Medulla oblongata (tissue), 1 donor: Measurements from ENCODE around the gene C11orf21.
"Not testable (repeated sequence)": the region's sequence is repeated elsewhere in the genome, so short reads cannot be mapped to it uniquely, and the experiment has no call there.

Source experiments
- DNase-seq: peaks from one replicate; pipeline ENCODE4 v3.0.0-alpha.2; 2015; ENCODE audit errors: extremely low spot score

The C11orf21 gene

DNA sequence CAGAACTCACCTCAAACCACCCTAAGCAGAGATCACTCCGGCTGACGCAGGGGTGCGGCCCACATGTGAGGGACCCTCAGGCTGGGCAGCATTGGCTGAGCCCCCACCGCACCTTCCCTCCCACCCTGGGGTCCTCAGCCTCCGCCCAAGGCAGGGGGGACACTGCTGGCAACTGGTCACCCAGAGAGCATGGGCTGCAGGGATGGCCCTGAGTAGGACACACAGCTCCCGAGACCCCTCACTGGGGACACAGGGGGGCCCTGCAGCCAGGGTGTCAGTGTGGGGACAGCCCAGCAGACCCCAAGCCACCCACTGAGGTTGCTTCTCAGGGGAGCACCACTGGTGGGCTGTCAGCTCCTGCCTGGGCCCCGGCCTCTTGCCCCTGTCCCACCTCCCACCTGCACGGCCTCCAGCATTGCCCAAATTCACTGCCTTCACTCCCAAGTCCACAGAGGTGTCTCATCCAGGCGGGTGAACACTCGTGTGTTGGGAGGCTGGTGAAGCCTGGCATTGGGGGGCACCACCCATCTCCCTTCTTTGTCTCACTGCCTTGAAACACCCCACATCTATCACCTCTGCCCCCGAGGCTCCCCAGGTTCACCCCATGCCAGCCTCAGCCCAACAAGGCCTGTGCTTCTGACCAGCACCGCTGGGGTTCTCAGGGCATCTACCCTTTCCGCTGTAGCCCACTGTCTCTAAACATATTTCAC, 4.7 kb downstream of the C11orf21 start:
- no peak for DNase-seq

GRCh38 chr11:2295971-2296912, 5.5 kb downstream of the C11orf21 start:
- no peak for DNase-seq

GRCh38 chr11:2294926-2295290, 6.8 kb downstream of the C11orf21 start:
- no peak for DNase-seq

- DNase-seq, result peak; percentile 47
Measured at GRCh38 chr11:2293984-2294925, 7.5 kb downstream of the C11orf21 start.

GRCh38 chr11:2293531-2293971, 8.2 kb downstream of the C11orf21 start:
- DNase-seq, result no peak

DNA sequence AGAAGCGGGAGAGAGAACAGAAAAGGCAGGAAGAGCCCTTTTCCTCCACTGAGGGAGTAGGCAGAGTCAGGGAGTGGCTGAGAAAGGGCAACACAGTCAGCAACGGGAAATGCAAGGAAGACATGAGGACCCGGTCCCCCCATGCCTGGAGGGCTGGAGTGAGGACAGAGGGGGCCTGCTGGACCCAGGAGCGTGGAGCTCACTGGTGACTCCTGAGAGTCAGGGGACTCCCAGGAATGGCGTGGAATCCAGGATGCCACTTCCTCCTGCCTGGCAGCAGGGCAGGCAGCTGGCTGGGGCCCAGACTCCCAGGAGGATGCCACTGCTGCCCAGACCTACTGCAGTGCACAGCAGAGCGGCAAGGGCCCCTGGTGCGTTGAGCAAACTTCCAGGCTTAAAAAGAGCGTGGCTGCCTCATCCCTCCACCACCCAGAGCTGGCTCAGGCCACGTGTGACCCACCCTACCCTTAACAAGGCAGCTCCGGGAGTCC, 11.3 kb downstream of the C11orf21 start:
- no peak for DNase-seq

GRCh38 chr11:2289859-2290258, 11.9 kb downstream of the C11orf21 start:
- no peak for DNase-seq

DNA sequence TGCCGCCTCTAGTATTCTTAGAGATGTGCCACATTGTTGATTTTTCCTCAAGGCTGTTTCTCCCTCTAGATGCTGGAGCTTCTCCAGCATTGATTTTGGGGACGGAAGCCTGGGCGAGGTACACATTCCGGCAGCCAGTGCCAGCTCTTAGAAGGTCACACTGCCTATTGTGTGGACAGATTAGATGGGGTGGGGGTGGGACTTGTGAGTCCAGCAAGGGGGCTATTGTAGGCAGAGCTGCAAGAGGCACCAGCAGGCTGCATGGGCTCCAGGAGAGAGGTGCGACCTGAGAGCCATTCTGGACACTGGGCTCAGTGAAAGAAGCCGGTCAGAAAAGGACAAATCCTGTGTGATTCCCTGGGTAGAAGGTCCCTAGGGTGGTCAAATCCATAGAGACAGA, 12.4 kb downstream of the C11orf21 start:
- DNase-seq, result no peak

DNA sequence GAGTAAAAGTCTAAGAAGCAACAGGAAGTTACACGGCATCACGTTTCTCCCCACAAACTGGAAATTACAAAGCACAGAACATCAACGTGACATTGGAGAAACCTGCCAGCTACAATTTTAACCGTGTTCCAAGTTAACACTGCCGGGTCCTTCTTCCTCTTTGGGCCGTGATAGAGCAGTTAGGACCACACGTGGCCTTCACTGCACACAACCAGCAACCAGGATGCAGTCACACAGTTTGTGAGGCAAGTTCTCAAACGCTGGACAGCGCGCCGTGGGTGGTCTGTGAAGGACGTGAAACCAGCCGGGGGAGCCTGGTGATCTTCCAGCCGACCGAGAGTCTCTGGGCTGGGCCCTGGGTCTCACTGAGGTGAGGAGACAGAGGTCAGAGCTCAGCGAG, 14.6 kb downstream of the C11orf21 start:
- no peak for DNase-seq

DNA sequence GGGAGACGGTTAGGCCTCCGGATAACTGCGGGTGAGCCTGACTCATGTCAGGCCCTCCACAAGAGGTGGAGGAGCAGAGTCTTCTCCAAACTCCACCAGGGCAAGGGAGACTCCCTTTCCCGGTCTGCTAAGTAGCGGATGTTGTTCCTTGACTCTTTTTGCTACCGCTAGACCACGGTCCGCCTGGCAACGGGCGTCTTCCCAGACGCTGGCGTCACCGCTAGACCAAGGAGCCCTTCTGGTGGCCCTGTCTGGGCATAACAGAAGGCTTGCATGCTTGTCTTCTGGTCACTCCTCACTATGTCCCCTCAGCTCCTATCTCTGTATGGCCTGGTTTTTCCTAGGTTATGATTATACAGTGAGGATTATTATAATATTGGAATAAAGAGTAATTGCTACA, 15.4 kb downstream of the C11orf21 start:
- not testable (repeated sequence) for DNase-seq

DNA sequence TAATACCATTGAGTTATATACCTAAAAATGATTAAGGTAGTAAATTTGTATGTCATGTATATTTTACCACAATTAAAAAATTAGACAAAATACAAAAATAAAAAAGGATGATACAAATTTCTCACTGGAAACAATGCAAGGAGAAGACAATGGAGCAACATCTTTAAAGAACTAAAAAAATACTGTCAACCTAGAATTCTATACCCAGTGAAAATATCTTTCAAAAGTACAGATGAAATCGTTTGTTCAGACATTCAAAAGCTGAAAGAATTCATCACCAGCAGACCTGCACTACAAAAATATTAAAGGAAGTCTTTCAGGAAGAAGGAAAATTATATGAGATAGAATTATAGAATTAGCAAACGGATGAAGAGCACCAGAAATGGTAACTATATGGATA, 21.5 kb downstream of the C11orf21 start:
- no peak for DNase-seq

- no peak for DNase-seq
Measured at GRCh38 chr11:2277933-2278523, 23.7 kb downstream of the C11orf21 start.

- DNase-seq, result no peak
Measured at GRCh38 chr11:2277008-2277346, 24.7 kb downstream of the C11orf21 start.

DNA sequence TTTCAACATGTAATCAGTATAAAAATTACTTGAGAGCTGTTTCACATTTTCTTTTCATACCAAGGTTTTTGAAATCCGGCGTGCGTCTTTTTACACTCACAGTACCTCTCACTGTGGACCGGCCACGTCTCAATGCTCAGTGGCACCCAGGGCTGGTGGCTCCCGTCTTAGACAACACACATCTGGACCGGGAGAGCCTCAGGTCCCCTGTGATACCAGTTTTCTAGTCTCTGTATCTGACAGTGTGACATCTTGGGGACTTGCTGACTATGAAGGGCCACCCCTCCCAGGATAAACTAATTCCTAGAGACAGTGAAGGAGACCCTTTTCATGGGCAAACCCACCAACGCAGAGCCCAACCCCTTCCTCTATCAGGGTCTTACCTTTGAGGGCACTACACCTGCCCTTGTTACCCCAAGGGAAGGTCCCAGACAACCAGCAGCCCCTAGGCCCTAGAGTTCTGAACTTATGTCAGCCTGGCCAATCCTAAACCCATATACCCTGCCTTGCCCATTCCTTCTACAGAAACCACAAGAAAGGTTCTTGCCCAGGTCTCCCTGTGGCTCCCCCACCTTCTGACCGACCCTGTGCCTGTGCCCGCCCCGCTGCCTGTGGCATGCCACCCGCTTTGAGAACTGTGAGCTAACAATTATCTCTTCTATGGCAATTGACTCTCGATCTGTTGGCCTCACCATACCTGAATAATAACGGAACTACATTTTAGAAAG, 25.3 kb downstream of the C11orf21 start:
- no peak for DNase-seq

- DNase-seq, result no peak
Measured at GRCh38 chr11:2275334-2276279, 26.1 kb downstream of the C11orf21 start.

DNA sequence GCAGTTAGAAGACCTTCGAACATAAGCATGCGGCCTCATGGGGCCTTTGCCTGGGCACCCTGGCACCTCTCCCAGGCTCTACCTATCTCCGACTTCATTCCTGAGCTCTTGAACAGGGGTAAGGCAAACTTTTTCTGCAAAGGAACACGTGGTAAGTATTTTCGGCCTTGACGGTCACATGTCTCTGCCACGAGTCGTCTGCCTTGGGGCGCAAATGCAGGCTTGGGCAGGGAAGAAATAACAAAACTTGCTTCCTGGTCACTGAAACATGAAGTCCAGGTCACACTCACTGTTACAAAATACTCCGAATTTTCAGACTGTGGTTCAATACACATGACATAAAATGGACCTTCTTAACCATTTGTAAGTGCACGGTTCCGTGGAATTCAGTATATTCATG, 27.9 kb downstream of the C11orf21 start:
- DNase-seq, result peak; percentile 4

DNA sequence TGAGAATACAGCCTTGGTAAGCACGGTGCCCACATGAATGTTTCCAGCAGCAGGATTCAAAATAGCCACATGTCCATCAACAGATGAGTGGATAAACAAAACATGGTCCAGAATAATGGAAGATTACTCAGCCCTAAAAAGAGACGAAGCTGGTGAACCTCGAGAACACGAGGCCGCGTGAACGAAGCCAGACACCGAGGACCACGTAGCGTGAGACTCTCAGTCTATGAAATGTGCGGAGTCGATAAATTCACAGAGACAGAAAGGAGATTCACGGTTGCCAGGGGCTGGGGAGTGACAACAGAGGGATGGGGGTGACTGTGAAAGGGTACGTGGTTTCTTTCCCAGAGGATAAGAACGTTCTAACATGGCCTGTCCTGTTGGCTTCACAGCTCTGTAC, 28.4 kb downstream of the C11orf21 start:
- no peak for DNase-seq

DNA sequence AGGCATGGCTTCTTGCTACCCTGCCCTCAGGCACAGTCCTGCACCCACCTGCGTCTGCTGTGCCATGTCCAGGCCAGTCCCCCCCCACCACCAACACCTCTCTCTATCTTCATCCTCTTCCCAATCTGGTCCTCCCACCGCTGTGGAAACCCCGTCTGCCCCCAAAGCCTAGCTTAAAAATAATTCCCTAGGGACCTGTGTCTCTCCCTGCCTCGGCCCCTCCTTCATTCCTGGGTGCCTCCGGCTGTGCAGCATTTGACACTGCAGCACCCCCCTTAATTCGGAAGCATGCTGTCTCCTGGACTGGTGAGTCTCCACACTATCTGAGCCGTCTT, 28.8 kb downstream of the C11orf21 start:
- no peak for DNase-seq

GRCh38 chr11:2272228-2272945, 29.3 kb downstream of the C11orf21 start:
- no peak for DNase-seq
